HG03196 (cell line): Measurements from ENCODE around the gene SLC35D2.
"Not testable (repeated sequence)": the region's sequence is repeated elsewhere in the genome, so short reads cannot be mapped to it uniquely, and the experiment has no call there.

Experiments
- ATAC-seq: cut with Tn5 transposase; IDR thresholded peaks from one replicate; pipeline ENCODE4 v1.9.1; 2021; ENCODE audit not compliant: unreplicated experiment

SLC35D2 gene

DNA sequence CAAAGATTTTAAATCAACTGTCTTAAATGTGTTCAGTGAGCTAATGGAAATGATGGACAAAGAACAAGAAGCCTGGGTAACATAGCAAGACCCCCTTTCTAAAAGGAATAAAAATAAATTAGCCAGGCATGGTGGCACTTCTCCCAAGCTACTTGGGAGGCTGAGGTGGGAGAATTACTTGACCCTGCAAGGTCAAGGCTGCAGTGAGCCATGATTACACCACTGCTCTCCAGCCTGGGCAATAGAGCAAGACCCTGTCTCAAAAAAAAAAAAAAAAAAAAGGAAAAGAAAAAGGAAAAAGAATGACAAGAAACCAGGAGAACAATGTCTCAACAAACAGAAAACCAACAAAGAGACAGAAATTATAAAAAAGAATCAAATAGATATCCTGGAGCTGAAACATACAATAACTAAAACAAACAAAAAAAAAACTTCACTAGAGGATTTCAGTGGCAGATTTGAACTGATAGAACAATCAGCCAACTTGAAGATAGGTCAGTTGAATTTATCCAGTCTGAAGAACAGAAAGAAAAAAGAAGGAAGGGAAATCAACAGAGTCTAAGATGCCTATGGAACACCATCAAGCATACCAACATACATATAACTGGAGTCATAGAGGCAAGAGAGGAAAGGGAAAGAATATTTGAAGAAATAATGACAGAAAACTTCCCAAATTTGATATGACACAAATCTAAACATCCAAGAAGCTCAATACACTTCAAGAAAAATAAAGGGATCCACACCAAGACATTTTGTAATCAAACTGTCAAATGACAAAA, 16.8 kb upstream of the SLC35D2 start:
- ATAC-seq = no peak

DNA sequence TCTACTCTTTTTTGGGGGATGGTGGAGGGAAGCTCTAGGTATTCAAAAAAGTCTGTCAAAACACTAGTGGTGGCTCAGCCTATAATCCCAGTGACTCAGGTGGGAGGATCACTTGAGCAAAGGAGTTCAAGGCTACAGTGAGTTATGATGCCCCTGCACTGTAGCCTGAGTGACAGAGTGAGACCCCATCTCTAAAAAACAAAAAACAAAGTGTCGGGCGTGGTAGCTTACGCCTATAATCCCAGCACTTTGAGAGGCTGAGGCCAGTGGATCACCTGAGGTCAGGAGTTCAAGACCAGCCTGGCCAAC, 15.8 kb upstream of the SLC35D2 start:
- ATAC-seq = no peak

DNA sequence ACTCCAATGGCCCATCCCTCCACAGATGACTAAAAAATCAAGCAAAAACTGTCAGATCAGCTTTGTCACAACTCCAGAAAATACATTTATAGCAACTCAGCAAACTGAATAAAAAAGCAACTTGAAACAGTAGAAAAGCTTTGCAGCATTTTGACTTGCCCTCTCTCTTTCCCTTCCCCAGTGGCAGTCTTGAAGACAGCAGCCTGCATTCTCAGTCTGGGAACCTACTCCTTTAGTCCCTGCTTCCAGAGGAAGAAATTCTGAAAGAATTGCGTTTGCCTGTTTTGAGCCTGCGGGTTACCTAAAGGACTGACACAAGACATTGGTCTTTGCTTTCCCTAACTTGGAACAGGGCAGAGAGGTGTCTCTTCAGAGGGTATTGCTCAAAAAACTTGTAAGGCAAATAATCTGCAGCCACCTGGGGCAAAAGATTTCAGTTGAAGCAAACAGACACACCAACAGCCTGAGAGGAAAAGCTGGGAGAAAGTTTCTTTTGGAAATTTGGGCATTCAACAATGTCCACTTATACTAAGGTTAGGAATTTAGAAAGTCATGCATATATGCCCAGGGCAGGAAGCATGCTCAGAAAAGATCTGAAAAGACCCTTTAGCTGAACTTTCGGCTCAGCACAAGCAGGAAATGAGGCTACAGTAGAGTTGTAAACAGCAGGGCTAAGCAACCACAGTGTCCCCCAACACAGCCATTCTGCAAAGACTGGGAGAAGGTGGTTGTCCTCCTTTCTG, 15.2 kb upstream of the SLC35D2 start:
- no peak for ATAC-seq

DNA sequence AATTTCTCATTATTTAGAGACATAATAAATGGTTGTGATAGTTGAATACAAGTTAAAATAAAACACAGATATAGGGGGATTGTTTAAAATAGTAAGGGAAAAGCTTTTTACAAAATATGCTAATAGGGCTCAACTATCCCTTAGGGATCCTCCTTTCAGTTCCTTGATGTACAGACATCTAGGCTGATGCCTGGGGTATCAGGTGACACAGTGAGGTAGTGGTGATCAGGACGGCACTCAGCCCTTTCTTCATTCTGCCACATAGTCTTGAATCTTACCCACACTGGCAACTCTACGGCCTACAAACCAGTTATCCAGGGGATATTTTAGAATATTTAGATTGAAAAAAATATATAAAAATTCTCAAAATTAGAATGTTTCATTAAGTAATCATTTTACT, 12.5 kb upstream of the SLC35D2 start:
- ATAC-seq = no peak

DNA sequence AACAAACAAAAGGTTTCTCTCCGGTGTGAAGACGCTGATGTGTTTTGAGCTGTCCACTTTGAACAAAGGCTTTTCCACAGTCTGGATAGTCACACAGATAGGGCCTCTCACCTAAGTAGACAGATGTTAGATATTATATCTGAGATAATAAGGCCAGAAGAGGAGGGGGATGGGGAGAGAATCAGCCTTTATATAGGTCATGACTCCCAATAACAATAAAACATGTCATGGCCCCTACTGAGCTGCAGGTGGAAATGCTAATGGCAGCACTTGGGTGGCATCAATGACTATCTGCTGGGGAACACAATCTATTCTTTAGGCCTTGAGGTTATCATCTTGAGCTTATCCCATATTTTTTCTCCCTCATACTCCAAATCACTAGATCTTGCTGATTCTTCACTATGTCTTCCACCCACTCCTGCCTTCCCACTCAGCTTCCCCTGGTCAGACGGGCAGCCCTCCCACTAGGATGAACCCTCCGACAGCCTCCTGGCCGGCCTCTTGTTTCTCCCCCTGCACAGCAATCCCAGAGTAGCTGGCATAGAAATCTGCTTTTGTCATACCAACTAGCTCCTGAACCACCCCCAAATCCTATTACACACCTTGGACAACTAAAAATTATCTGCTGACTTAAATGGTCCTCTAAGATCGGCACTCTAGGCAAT, 11.5 kb upstream of the SLC35D2 start:
- ATAC-seq = no peak

DNA sequence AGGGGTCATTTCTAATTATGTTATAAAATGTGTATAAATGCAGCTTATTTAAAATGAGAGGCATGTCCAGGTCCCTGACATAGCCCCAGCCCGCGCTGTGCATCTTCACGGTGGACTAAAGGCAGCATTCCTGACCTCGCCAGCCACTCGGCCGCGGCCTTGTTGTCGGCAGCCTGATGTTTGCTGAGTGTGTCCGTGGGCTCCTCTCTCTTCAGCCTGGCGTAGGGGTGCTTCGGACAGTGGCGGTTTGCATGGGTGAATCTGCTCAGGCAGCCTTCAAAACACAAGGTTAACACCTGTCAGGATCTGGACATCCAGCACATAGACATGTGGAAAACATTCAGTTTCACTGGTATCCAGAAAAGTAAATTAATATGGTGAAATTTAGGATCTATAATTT, 8.8 kb upstream of the SLC35D2 start:
- no peak for ATAC-seq

DNA sequence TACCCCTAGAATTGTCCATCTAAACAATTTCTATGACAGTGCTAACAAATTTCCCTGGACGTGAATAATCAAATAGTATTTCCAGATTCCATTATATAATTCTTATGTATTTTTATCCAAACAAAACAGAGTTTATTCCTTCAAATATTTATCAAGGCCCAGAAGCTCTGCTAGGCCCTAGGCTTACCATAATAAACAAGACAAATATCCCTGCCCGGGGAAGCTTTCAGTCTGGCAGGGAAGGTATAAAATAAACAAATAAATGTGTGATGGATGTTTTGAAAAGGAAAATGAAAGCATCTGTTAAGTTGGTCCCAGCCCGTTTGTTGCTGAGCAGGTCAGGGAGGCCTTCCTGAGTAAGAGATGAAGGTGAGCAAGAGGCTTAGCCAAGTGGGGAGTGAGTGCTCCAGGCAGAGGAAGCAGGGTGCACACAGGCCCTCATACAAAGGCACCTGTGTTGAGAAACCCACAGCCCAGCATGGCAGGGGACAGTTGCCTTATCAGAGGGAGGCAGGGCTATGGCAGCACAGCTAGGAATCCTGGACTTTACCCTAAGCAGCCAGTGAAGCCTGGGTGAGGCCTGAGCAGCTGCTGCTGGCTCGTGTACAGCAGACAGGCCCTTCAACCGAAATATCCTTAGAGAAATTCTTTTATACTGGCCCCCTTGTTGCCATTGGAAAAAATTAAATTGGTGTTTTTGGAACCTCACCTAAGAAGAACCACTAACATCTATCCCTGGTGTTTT, 7.7 kb upstream of the SLC35D2 start:
- no peak for ATAC-seq

DNA sequence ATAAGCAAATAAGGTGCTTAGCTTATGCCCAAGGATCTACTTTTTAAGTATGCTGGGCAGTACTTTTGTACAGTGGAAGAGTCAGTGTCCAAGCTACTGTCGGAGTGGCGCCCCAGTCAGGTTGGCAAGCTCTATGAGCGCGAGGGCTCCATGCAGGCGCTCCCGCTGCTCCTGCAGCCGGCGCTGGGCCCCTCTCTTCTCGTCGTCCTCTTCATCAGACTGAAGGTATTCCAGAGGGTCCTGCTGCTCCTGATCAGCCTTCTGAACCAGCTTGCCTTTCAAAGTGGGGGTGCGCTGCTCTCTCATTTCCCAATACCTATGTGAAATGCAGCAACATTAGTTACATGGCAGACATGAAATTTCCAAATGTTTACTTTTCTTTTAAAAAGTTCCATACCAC, 4.6 kb upstream of the SLC35D2 start:
- no peak for ATAC-seq

DNA sequence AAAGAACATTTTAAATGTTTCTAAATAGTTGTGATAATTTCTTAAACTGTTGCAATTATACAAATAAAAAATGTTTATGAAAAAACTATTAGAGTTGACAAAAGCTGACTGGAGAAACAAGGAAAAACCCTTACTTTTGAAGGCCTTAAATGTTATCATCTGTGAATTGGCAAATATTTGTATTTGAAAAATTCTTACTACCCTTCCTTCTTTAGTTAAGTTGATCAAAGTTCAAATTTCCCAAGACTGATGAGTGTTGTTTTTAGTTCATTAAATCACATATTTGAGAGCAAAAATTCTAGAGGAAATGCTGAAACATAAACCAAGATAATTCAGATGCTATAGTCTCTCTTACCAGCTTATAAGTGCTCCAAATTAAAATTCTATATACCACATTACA, 2.6 kb upstream of the SLC35D2 start:
- ATAC-seq = no peak

DNA sequence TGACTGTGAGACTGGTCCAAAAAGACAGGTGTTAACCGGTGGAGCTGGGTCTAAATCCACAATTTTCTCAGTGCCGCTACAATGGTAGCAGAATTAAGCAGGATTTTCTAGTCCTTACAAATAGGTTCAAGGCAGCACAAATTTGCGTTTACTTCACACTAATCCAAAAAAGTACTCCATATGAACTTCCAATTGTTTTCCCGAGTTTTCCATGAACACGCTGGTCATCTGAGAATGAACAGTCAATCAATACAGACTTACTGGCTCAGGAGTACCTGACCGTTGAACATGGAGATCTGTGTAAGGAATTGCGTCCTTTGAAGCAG, 709 bp downstream of the SLC35D2 start:
- ATAC-seq = no peak

DNA sequence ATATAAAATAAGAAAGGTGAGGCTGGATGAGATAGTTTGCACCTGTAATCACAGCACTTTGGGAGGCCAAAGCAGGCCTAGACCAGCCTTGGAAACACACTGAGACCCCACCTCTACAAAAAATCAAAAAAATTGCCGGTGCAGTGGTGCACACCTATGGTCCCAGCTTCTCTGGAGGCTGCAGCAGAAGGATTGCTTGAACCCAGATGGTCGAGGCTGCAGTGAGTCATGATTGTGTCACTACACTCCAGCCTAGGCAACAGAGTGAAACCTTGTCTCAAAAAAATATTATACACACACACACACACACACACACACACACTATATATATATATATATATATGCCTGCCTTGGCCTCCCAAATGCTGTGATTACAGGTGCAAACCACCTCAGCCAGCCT, 1.3 kb downstream of the SLC35D2 start:
- no peak for ATAC-seq

DNA sequence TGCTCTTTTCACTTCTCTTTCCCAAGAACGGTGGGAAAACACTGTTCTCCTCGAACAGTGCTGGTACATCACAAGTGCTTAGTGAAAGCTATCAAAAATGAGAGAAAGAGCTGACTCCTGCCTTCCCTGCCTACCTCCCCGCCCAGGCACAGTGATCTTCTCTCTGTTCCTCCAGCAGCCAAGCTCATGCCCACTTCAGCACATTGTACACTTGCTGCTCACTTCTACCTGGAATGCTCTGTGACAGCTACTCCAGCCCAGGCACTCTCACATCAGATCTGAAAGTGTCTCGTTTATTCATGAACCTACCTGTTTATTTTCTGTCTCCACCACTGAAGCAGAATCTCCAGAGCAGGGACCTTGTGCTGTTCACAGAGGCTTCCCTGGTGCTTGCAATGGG, 1.8 kb downstream of the SLC35D2 start:
- no peak for ATAC-seq

DNA sequence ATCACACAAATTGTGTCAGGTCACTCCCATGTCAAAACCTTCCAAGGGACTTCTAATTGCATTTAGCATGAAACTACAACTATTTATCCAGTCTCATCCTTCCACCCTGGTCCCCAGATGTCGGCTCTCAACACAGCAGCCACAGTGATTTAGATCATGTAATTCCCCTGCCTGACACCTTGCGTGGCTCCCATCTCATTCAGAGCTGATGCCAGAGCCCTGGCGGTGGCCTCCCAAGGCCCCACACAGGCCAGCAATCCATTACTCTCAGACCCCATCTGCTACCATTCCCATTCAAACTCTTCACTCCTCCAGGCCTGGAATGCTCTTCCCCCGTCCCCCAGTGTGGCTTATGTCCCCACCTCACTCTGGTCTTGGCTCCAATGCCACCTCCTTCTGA, 2.4 kb downstream of the SLC35D2 start:
- ATAC-seq = no peak

DNA sequence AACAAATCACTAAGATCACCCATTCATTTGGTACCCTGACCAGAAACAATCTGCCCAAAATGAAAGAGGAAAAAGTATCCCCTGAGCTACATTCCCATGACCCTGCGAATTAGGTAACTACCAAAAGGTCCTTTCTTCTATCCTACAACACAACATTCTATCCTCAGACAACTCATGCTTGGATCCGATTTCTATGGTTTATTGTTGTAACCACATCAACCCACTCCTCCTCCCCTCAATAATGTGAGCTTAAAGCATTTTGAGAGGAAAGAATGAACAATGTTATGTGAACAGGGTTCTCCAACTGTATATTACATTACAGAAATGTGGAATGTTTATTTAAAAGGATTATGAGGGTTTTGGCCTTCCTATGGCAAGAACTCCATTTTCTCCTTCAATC, 4.0 kb downstream of the SLC35D2 start:
- no peak for ATAC-seq

DNA sequence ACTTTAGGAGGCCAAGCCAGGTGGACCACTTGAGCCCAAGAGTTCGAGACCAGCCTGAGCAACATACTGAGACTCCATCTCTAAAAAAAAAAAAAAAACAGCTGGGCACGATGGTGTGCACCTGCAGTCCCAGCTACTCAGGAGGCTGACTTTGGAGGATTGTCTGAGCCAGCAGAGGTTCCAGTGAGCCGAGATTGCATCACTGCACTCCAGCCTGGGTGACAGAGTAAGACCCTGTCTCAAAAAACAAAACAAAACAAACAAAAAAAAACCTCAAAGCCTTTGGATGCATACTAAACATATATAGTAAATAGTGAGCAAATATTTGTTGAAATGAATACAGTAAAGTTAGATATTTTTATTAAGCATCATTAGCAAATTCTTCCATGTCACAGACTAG, 5.3 kb downstream of the SLC35D2 start:
- ATAC-seq = no peak

DNA sequence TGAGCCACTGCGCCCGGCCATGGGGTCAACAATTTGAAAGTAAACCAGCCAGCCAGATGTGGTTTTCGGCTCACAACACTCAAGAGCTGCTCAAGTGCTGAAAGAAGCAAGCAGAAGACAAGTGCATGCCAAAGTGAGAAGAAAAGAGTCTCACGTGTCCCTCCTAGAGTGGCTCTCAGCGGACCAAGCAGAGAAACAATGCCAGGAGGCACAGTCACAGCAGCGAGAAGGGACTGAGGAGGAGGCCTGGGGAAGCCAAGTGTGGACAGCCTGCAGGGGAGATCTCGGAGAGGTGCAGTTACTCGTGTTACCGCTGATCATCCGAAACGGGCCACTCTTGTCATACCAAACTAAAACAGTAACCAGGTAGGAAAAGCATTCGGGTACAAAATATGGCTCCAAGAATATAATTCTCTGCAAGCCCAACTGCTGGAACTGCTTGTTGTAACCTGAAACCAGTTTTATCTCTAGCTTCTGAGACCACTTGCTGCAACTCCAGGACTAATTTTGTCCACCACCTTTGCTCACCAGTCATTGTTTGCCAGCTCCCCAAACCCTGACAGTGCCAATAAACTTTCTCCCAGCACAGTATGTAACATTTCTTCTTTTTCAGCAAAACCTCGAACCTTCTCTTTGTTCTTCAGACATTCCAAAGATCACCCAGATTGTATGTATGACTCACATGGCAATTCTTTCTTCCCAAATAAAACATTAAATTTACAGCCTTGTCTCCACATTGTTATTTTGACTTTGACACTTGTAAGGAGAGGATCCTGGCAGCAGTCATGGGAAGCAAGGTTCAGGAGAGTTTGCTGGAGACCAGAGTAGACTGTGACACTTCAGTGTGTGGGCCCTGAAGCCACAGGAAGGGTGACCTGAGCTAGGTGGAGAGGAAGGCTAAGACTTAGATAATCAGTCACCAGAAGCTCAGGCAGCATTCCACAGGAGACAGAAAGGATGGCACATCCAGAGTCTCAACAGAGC, 6.3 kb downstream of the SLC35D2 start:
- ATAC-seq = no peak

DNA sequence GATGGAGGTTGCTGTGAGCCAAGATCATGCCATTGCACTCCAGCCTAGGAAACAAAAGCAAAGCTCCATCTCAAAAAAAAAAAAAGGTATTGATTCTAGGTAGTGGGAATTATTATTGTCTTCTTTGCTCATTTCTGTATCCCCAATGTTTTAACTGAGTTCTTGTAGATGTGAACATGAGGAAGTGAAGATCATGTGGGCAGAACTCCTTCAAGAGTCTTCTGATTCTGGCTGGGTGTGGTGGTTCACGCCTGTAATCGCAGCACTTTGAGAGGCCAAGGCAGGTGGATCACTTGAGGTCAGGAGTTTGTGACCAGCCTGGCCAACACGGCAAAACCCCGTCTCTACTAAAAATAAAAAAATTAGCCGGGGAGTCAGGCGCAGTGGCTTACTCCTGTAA, 8.0 kb downstream of the SLC35D2 start:
- not testable (repeated sequence) for ATAC-seq

DNA sequence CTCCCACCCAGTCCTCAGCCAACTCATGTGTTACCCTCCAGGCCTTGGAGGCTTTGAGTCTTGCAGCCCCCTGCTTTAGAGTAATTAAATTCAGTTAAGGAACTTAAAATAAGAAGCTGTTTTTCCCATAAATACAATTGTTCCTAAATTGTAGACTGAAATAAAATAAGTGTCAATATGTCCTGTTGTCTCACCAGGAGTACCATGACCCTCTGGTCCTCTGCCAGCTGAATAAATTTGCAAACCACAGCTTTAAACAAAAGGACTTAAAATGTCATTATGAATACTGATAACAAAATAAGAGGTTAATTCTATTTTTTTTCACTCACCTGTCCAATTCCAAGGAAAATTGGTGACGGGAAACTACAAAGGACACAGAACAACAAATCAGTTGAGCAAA, 15.6 kb downstream of the SLC35D2 start:
- ATAC-seq = no peak

DNA sequence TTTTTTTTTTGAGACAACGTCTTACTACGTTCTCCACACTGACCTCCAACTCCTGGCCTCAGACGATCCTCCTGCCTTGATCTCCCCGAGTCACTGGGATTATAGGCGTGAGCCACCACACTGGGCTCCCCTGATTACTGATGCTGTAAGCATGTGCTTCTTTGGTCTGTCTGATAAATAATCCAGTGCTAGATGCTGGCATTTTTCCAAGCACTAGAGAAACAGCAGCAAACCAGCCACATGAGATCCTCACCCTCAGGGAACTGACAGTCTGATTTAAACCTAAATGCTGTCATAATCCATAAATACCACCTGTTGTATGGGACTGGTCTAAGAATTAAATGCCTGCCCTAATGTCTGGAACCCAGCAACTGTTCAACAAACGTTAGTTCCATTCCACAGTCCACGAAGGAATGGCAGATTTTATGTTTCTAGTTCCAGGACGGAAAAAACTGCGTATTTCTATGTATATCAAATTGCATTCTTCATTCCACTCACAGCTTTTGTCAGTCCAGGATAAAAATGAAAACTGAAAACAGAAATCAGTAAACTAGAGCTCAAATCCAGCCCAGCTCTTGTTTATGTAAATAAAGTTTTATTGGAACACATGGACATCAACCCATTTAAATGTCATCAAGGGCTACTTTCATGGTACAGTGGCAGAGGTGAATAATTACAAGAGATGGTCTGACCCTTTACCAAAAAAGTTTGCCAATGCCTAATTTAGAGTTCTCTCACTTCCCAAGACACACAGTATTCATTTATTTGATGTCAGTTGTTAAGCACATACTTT, 20.1 kb downstream of the SLC35D2 start:
- ATAC-seq = no peak

DNA sequence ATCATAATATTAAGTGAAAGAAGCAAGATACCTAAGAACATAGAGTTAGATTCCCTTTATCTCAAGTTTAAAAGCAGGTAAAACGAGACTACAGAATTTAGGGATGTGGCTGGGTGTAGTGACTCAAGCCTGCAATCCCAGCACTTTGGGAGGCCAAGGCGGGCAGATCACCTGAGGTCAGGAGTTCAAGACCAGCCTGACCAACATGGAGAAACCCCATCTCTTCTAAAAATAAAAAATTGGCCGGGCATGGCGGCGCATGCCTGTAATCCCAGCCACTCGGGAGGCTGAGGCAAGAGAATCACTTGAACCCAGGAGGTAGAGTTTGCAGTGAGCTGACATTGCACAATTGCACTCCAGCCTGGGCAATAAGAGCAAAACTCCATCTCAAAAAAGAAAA, 21.4 kb downstream of the SLC35D2 start:
- not testable (repeated sequence) for ATAC-seq
